Karpas-422 (cell line): ENCODE data around the gene POMC. TPM values are rescaled to one million over a fixed set of nuclear protein-coding genes. Genes with fewer than 3 reads are reported as not detected.
"Not testable (repeated sequence)": the region's sequence is repeated elsewhere in the genome, so short reads cannot be mapped to it uniquely, and the experiment has no call there.

Experiments used
- DNase-seq: peaks from one replicate; pipeline ENCODE4 v3.0.0-alpha.2; 2015
- H2AFZ ChIP-seq: fragments of 200-600 bp; sonication (generic); 2 replicates; pipeline ENCODE4 v1.6.1; 2014; ENCODE audit warnings: antibody characterized with exemption, low read length, mixed read lengths
- H3K27ac ChIP-seq: fragments of 200-600 bp; sonication (generic); 2 replicates; pipeline ENCODE4 v1.5.1; 2014; ENCODE audit warnings: mild to moderate bottlenecking, low read length, moderate library complexity
- H3K27me3 ChIP-seq: fragments of 200-600 bp; sonication (generic); 2 replicates; pipeline ENCODE4 v1.6.1; 2014; ENCODE audit warnings: low read length, mixed read lengths
- H3K36me3 ChIP-seq: fragments of 200-600 bp; sonication (generic); 2 replicates; pipeline ENCODE4 v1.6.1; 2014; ENCODE audit warnings: low read length, mixed read lengths; ENCODE audit not compliant: insufficient read depth
- H3K4me1 ChIP-seq: fragments of 200-600 bp; sonication (generic); 2 replicates; pipeline ENCODE4 v1.6.1; 2014; ENCODE audit warnings: mild to moderate bottlenecking, low read length, mixed read lengths
- H3K4me2 ChIP-seq: fragments of 200-600 bp; sonication (generic); 2 replicates; pipeline ENCODE4 v1.6.1; 2014; ENCODE audit warnings: low read length, low read depth, mild to moderate bottlenecking; ENCODE audit not compliant: poor library complexity, severe bottlenecking
- H3K4me3 ChIP-seq: fragments of 200-600 bp; sonication (generic); 2 replicates; pipeline ENCODE4 v1.5.1; 2014; ENCODE audit warnings: mild to moderate bottlenecking, antibody characterized with exemption, low read length, mixed read lengths
- H3K79me2 ChIP-seq: fragments of 200-600 bp; sonication (generic); 2 replicates; pipeline ENCODE4 v1.6.1; 2014; ENCODE audit warnings: mild to moderate bottlenecking, low read length, mixed read lengths
- H3K9ac ChIP-seq: fragments of 200-600 bp; sonication (generic); 2 replicates; pipeline ENCODE4 v1.6.0; 2014; ENCODE audit warnings: low read length
- H3K9me2 ChIP-seq: fragments of 200-600 bp; sonication (generic), shearing (Covaris generic); replicated peaks from 2 replicates; pipeline ENCODE4 v1.6.0; 2014; ENCODE audit warnings: mild to moderate bottlenecking, low read length, moderate library complexity; ENCODE audit not compliant: insufficient read depth
- H3K9me3 ChIP-seq: fragments of 300-700, 200-600 bp; sonication (generic); 2 replicates; pipeline ENCODE4 v1.6.1; 2014; ENCODE audit warnings: low read length, mixed read lengths
- H4K20me1 ChIP-seq: fragments of 200-600 bp; sonication (generic); 2 replicates; pipeline ENCODE4 v1.6.1; 2014; ENCODE audit warnings: mild to moderate bottlenecking, antibody characterized with exemption, low read length, low read depth; ENCODE audit not compliant: insufficient read depth
- total RNA-seq: library from RNA; depleted of rRNA; stranded (reverse); fragments of >200 nt; shearing (Covaris generic); gene quantifications from 2 replicates; pipeline ENCODE4 v1.2.3, GENCODE V29; 2014; ENCODE audit warnings: low replicate concordance; rRNA removed

The POMC gene
- total RNA-seq: 0.45 TPM in 1 of 2 replicates, not detected in the other

- H2AFZ ChIP-seq: no peak within 1 kb of the TSS
- no peak within 1 kb of the TSS for H3K27ac ChIP-seq
- no peak within 1 kb of the TSS for H3K4me3 ChIP-seq
- no peaks in the 10 kb centered on the region for H3K9me3 ChIP-seq
- no peak within 1 kb of the TSS for H3K9ac ChIP-seq
- H3K4me1 ChIP-seq: peaks cover 12% of the 10 kb centered on the region
- no peaks in the 10 kb centered on the region for H4K20me1 ChIP-seq
- H3K27me3 ChIP-seq: no peaks in the 10 kb centered on the region
- H3K4me2 ChIP-seq: no peak within 1 kb of the TSS
- DNase-seq: no peak
- H3K79me2 ChIP-seq: no peaks in the 10 kb centered on the region
- no peaks in the 10 kb centered on the region for H3K36me3 ChIP-seq
- no peaks in the 10 kb centered on the region for H3K9me2 ChIP-seq
These were observed at the start of gene POMC for GRCh38 chr2:25168256-25169072. Gene POMC, minus strand, starts transcription at chr2:25168580. Its CDS starts 3,808 bp downstream, at chr2:25164772.

GRCh38 chr2:25218100-25218499, 49.7 kb upstream of the POMC start:
- Histone ChIP-seq H3K4me1 (no peaks in the 10 kb centered on the region), H3K9me2 (no peaks in the 10 kb centered on the region), H3K36me3 (no peaks in the 10 kb centered on the region), H3K4me3 (no peak overlapping the region), H3K27ac (no peak overlapping the region), H3K79me2 (no peaks in the 10 kb centered on the region), H4K20me1 (no peaks in the 10 kb centered on the region), H3K4me2 (no peak overlapping the region), H2AFZ (no peak overlapping the region), H3K9me3 (no peaks in the 10 kb centered on the region), H3K27me3 (no peaks in the 10 kb centered on the region), H3K9ac (no peak overlapping the region)
- DNase-seq: no peak

GRCh38 chr2:25215948-25216679, 47.7 kb upstream of the POMC start:
- no peaks in the 10 kb centered on the region for H4K20me1 ChIP-seq
- H3K4me2 ChIP-seq: no peak overlapping the region
- no peaks in the 10 kb centered on the region for H3K4me1 ChIP-seq
- no peak overlapping the region for H3K27ac ChIP-seq
- H3K9me3 ChIP-seq: no peaks in the 10 kb centered on the region
- no peaks in the 10 kb centered on the region for H3K79me2 ChIP-seq
- H3K36me3 ChIP-seq: no peaks in the 10 kb centered on the region
- no peaks in the 10 kb centered on the region for H3K9me2 ChIP-seq
- H3K27me3 ChIP-seq: no peaks in the 10 kb centered on the region
- no peak overlapping the region for H3K9ac ChIP-seq
- no peak overlapping the region for H3K4me3 ChIP-seq
- H2AFZ ChIP-seq: no peak overlapping the region
- DNase-seq: no peak

- Histone ChIP-seq H3K4me3 (no peak overlapping the region), H3K79me2 (no peaks in the 10 kb centered on the region), H3K9me2 (no peaks in the 10 kb centered on the region), H2AFZ (no peak overlapping the region), H3K36me3 (no peaks in the 10 kb centered on the region), H3K27me3 (no peaks in the 10 kb centered on the region), H3K9ac (no peak overlapping the region), H3K4me2 (no peak overlapping the region), H3K27ac (no peak overlapping the region), H3K4me1 (peaks cover 1% of the 10 kb centered on the region), H4K20me1 (no peaks in the 10 kb centered on the region), H3K9me3 (no peaks in the 10 kb centered on the region)
- no peak for DNase-seq
These were observed 46.9 kb upstream of the POMC start for GRCh38 chr2:25215232-25215631.

GRCh38 chr2:25213229-25213628, 44.8 kb upstream of the POMC start:
- no peak for DNase-seq
- Histone ChIP-seq H3K4me2 (no peak overlapping the region), H3K9me3 (no peaks in the 10 kb centered on the region), H3K27ac (no peak overlapping the region), H2AFZ (no peak overlapping the region), H3K36me3 (no peaks in the 10 kb centered on the region), H3K4me3 (no peak overlapping the region), H3K79me2 (no peaks in the 10 kb centered on the region), H3K4me1 (peaks cover 8% of the 10 kb centered on the region), H3K9me2 (no peaks in the 10 kb centered on the region), H4K20me1 (no peaks in the 10 kb centered on the region), H3K9ac (no peak overlapping the region), H3K27me3 (no peaks in the 10 kb centered on the region)

GRCh38 chr2:25210923-25211322, 42.5 kb upstream of the POMC start:
- not testable (repeated sequence) for H3K79me2 ChIP-seq, H3K36me3 ChIP-seq, H3K9ac ChIP-seq, H2AFZ ChIP-seq, H3K27me3 ChIP-seq, H3K4me2 ChIP-seq, DNase-seq, H3K9me2 ChIP-seq, H3K27ac ChIP-seq, H3K9me3 ChIP-seq, H3K4me1 ChIP-seq, H3K4me3 ChIP-seq, H4K20me1 ChIP-seq

- Histone ChIP-seq H3K4me2 (no peak overlapping the region), H3K27me3 (no peaks in the 10 kb centered on the region), H3K36me3 (no peaks in the 10 kb centered on the region), H3K9me2 (no peaks in the 10 kb centered on the region), H3K4me3 (no peak overlapping the region), H3K4me1 (peaks cover 8% of the 10 kb centered on the region), H2AFZ (no peak overlapping the region), H3K79me2 (no peaks in the 10 kb centered on the region), H3K9me3 (no peaks in the 10 kb centered on the region), H3K27ac (no peak overlapping the region), H3K9ac (no peak overlapping the region), H4K20me1 (no peaks in the 10 kb centered on the region)
- DNase-seq: no peak
These were observed 38.7 kb upstream of the POMC start for GRCh38 chr2:25207078-25207545.

GRCh38 chr2:25204190-25204838, 35.9 kb upstream of the POMC start:
- Histone ChIP-seq H4K20me1 (no peaks in the 10 kb centered on the region), H2AFZ (no peak overlapping the region), H3K4me1 (no peaks in the 10 kb centered on the region), H3K4me2 (no peak overlapping the region), H3K9me2 (no peaks in the 10 kb centered on the region), H3K27me3 (no peaks in the 10 kb centered on the region), H3K79me2 (no peaks in the 10 kb centered on the region), H3K4me3 (no peak overlapping the region), H3K9ac (no peak overlapping the region), H3K27ac (no peak overlapping the region), H3K9me3 (no peaks in the 10 kb centered on the region), H3K36me3 (no peaks in the 10 kb centered on the region)
- no peak for DNase-seq
